ENCODE results near the gene DIAPH2. TPM values are rescaled to one million over a fixed set of nuclear protein-coding genes. Genes with fewer than 3 reads are reported as not detected.

The DIAPH2 gene
- total and polyA plus RNA-seq, 9 of the 15 experiments (the other 6 are each of a cell fraction or from before 2014, with no cell fraction given): 0.01 to 0.18 (median 0.07) TPM; not detected in 1

- FAIRE-seq (no peak), ATAC-seq (no peak)
- no peak overlapping the region for H2AFZ ChIP-seq (ENCODE audit: low read depth, low read length)
- TF ChIP-seq, protein P1, sequence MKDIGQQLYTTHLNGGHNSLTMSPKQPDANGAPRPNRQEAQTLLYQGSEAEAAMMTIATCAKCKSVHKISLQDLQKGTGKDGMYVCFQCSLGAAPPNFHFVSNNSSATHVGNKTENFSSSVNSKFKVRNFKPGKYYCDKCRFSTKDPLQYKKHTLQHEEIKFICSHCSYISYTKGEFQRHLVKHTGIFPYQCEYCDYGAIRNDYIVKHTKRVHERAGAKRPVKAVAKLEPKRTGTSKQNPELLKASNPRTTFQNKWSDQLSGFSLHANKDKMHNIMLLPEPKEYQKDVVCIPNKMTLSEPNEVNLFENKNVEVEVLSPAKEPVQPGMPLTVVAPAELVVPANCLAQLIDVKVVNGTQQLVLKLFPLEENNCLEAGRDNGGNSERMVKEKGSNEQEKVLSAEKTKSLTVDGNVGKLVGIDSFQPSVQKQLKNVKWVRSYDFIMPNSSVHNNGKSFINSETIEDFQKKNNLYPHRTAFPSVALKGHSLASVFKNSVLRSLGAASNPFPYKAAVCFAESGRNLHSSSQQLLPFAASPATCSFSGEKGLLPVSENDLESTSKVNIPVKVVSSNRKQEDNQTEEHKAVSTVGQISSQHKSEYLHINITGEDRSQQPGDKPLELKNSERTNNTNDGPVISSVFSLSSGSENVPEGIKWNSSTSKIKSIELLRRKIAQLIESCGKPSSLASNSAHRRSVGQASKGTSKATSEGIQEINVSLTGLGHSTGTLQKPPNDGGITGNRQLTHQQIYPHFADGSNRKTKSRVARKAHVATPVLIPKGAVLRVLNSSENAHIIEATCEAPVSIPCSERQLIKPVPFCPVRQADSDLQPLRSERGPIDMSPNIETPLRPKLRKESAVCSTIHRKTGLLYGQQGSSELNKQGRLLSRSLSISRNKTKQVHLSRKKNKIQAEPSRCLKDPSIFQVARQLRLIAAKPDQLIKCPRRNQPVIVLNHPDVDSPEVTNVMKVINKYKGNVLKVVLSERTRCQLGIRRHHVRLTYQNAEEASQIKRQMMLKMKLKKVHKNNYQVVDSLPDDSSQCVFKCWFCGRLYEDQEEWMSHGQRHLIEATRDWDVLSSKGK (CRISPR knock-in tag; IDR thresholded peaks at IDR 0.05): no peak
- TF ChIP-seq HBP1 (CRISPR knock-in tag; IDR thresholded peaks at IDR 0.05) (no peak), CBX8 (IDR thresholded peaks at IDR 0.05; ENCODE audit: borderline replicate concordance, extremely low read depth, low read depth, low read length, poor library complexity, severe bottlenecking) (no peak), POU5F1 (IDR thresholded peaks at IDR 0.05; ENCODE audit: borderline replicate concordance, low read depth, low read length, partially characterized antibody) (no peak), ZNF778 (CRISPR knock-in tag; IDR thresholded peaks at IDR 0.05) (no peak)
These were observed 7.8 kb downstream of the DIAPH2 start for GRCh38 chrX:96692454-96692853.

More at GRCh38 chrX:96692454-96692853, 7.8 kb downstream of the DIAPH2 start:
- H3K27me3 ChIP-seq (ENCODE audit: control insufficient read depth in 2 of 2, insufficient read depth in 2 of 2, low read length in 2 of 2): no peaks in the 10 kb centered on the region
- no peaks in the 10 kb centered on the region for H3K9me3 ChIP-seq (replicated peaks; ENCODE audit: control insufficient read depth, insufficient read depth, low read depth, low read length)
- DNase-seq (ENCODE audit: extremely low read depth in 1 of 4, low spot score in 3 of 4): no peak
- intact Hi-C loops (cut with micrococcal nuclease): no loop called here
- H3K4me3 ChIP-seq: no peak overlapping the region
- H3K36me3 ChIP-seq (ENCODE audit: control insufficient read depth, insufficient read depth, low read length): no peaks in the 10 kb centered on the region
- no peak overlapping the region for H3K27ac ChIP-seq (ENCODE audit: extremely low read depth, low read depth, low read length)
- WGBS (ENCODE audit: insufficient coverage, low coverage, missing lambda C conversion rate): 0% methylated on average over 1 of the region's 1 CpG
- no peaks in the 10 kb centered on the region for H3K79me2 ChIP-seq (ENCODE audit: control insufficient read depth, insufficient read depth, low read length)
- ChIA-PET CTCF (ENCODE audit: low intra/inter-chr PET ratio) (no interaction called here), POLR2A (no interaction called here)
- no peak overlapping the region for H3K9ac ChIP-seq (ENCODE audit: insufficient read depth in 1 of 2, low read depth in 2 of 2, low read length in 2 of 2)
- no peaks in the 10 kb centered on the region for H3K4me1 ChIP-seq (replicated peaks in 1 of 2; ENCODE audit: control insufficient read depth in 2 of 2, insufficient read depth in 2 of 2, low read length in 2 of 2)
- BruUV-seq (replicated peaks): no TSS peak
- in situ Hi-C loops (cut with MboI): no loop called here
- H4K20me1 ChIP-seq (replicated peaks; ENCODE audit: control insufficient read depth, insufficient read depth, low read length): no peaks in the 10 kb centered on the region
- no peak overlapping the region for H3K4me2 ChIP-seq (ENCODE audit: insufficient read depth, low read length)
- no peaks in the 10 kb centered on the region for H3K9me1 ChIP-seq (ENCODE audit: control insufficient read depth, insufficient read depth, low read length)
